ENCODE measurements around the gene SREBF2. TPM values are rescaled to one million over a fixed set of nuclear protein-coding genes. Genes with fewer than 3 reads are reported as not detected.

SREBF2 gene
- total RNA-seq, 1 donor from 2014 or later: 209 TPM

GRCh38 chr22:41813726-41814410 lies 19.0 kb upstream of the SREBF2 start:
- no peak overlapping the region for H3K27ac Mint-ChIP-seq
- no peak for DNase-seq
- H3K36me3 Mint-ChIP-seq (ENCODE audit: low read depth): peaks cover 42% of the 10 kb centered on the region
- intact Hi-C loops (cut with micrococcal nuclease): no loop called here
- H3K4me1 Mint-ChIP-seq: peaks cover 4% of the 10 kb centered on the region
- no peaks in the 10 kb centered on the region for H3K27me3 Mint-ChIP-seq
- no peaks in the 10 kb centered on the region for H3K9me3 Mint-ChIP-seq
- H3K4me3 Mint-ChIP-seq: no peak overlapping the region

- Mint-ChIP-seq H3K4me1 (peaks cover 4% of the 10 kb centered on the region), H3K27ac (no peak overlapping the region), H3K36me3 (ENCODE audit: low read depth) (peaks cover 35% of the 10 kb centered on the region), H3K9me3 (no peaks in the 10 kb centered on the region), H3K27me3 (no peaks in the 10 kb centered on the region), H3K4me3 (no peak overlapping the region)
- no peak for DNase-seq
- intact Hi-C loops (cut with micrococcal nuclease): no loop called here
These were observed 17.2 kb upstream of the SREBF2 start for GRCh38 chr22:41815716-41816115.

- no peak for DNase-seq
- peaks cover 4% of the 10 kb centered on the region for H3K4me1 Mint-ChIP-seq
- no peak overlapping the region for H3K27ac Mint-ChIP-seq
- peaks cover 33% of the 10 kb centered on the region for H3K36me3 Mint-ChIP-seq (ENCODE audit: low read depth)
- H3K9me3 Mint-ChIP-seq: no peaks in the 10 kb centered on the region
- no peaks in the 10 kb centered on the region for H3K27me3 Mint-ChIP-seq
- no peak overlapping the region for H3K4me3 Mint-ChIP-seq
- intact Hi-C loops (cut with micrococcal nuclease): no loop called here
These were observed 16.7 kb upstream of the SREBF2 start for GRCh38 chr22:41816241-41816640.

GRCh38 chr22:41816871-41817270 lies 16.0 kb upstream of the SREBF2 start:
- Mint-ChIP-seq H3K4me1 (peaks cover 9% of the 10 kb centered on the region), H3K4me3 (no peak overlapping the region), H3K36me3 (ENCODE audit: low read depth) (peaks cover 28% of the 10 kb centered on the region), H3K27me3 (no peaks in the 10 kb centered on the region), H3K9me3 (no peaks in the 10 kb centered on the region), H3K27ac (no peak overlapping the region)
- intact Hi-C loops (cut with micrococcal nuclease): no loop called here
- no peak for DNase-seq

- peaks cover 19% of the 10 kb centered on the region for H3K4me1 Mint-ChIP-seq
- intact Hi-C loops (cut with micrococcal nuclease): no loop called here
- no peaks in the 10 kb centered on the region for H3K27me3 Mint-ChIP-seq
- H3K4me3 Mint-ChIP-seq: no peak overlapping the region
- DNase-seq: no peak
- H3K36me3 Mint-ChIP-seq (ENCODE audit: low read depth): peaks cover 29% of the 10 kb centered on the region
- H3K27ac Mint-ChIP-seq: no peak overlapping the region
- H3K9me3 Mint-ChIP-seq: no peaks in the 10 kb centered on the region
These were observed 14.9 kb upstream of the SREBF2 start for GRCh38 chr22:41818011-41818410.

- Mint-ChIP-seq H3K9me3 (no peaks in the 10 kb centered on the region), H3K27ac (no peak overlapping the region), H3K36me3 (ENCODE audit: low read depth) (peaks cover 25% of the 10 kb centered on the region), H3K4me1 (peaks cover 19% of the 10 kb centered on the region), H3K27me3 (no peaks in the 10 kb centered on the region), H3K4me3 (no peak overlapping the region)
- intact Hi-C loops (cut with micrococcal nuclease): no loop called here
- no peak for DNase-seq
These were observed 14.3 kb upstream of the SREBF2 start for GRCh38 chr22:41818596-41818995.

GRCh38 chr22:41819257-41819656 lies 13.6 kb upstream of the SREBF2 start:
- H3K27ac Mint-ChIP-seq: no peak overlapping the region
- H3K4me3 Mint-ChIP-seq: no peak overlapping the region
- peaks cover 24% of the 10 kb centered on the region for H3K4me1 Mint-ChIP-seq
- no peaks in the 10 kb centered on the region for H3K9me3 Mint-ChIP-seq
- intact Hi-C loops (cut with micrococcal nuclease): no loop called here
- H3K36me3 Mint-ChIP-seq (ENCODE audit: low read depth): peaks cover 27% of the 10 kb centered on the region
- DNase-seq: no peak
- H3K27me3 Mint-ChIP-seq: no peaks in the 10 kb centered on the region

DNA sequence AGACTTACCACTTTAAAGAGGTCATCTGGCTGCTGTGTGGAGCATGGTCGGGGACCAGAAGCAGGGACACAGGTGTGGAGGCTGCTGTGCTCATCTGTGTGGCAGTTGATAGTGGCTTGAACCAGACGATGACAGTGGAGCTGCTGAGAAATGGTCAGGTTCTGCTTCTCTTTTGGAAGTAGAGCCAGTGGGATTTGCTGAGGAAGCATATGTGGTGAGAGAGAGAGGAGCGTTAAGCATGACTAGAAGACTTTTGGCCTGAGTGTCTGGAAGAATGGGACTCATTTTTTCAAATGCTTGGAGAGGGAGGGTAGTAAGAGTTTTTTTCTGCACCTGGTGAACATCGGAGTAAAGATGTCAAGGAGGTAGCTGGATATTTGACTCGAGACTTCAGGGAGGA lies 12.5 kb upstream of the SREBF2 start:
- no peak overlapping the region for H3K4me3 Mint-ChIP-seq
- no peaks in the 10 kb centered on the region for H3K9me3 Mint-ChIP-seq
- peaks cover 30% of the 10 kb centered on the region for H3K36me3 Mint-ChIP-seq (ENCODE audit: low read depth)
- H3K4me1 Mint-ChIP-seq: peaks cover 27% of the 10 kb centered on the region
- peak overlapping the region; percentile 12 for H3K27ac Mint-ChIP-seq
- intact Hi-C loops (cut with micrococcal nuclease): no loop called here
- no peaks in the 10 kb centered on the region for H3K27me3 Mint-ChIP-seq
- no peak for DNase-seq

GRCh38 chr22:41821471-41822316 lies 11.2 kb upstream of the SREBF2 start:
- peak overlapping the region; percentile 89 for H3K27ac Mint-ChIP-seq
- no peak for DNase-seq
- H3K4me1 Mint-ChIP-seq: peaks cover 26% of the 10 kb centered on the region
- no peaks in the 10 kb centered on the region for H3K9me3 Mint-ChIP-seq
- intact Hi-C loops (cut with micrococcal nuclease): loop anchor here (1.0 kb wide), 3 partner anchors 36 to 120 kb away; no protein-coding TSS in a partner anchor
- no peaks in the 10 kb centered on the region for H3K27me3 Mint-ChIP-seq
- no peak overlapping the region for H3K4me3 Mint-ChIP-seq
- peaks cover 29% of the 10 kb centered on the region for H3K36me3 Mint-ChIP-seq (ENCODE audit: low read depth)

GRCh38 chr22:41822317-41823057 lies 10.4 kb upstream of the SREBF2 start:
- H3K36me3 Mint-ChIP-seq (ENCODE audit: low read depth): peaks cover 27% of the 10 kb centered on the region
- peaks cover 28% of the 10 kb centered on the region for H3K4me1 Mint-ChIP-seq
- H3K27me3 Mint-ChIP-seq: no peaks in the 10 kb centered on the region
- peak overlapping the region; percentile 89 for H3K27ac Mint-ChIP-seq
- intact Hi-C loops (cut with micrococcal nuclease): loop anchor here (1.0 kb wide), 3 partner anchors 35 to 119 kb away; no protein-coding TSS in a partner anchor
- DNase-seq: peak; percentile 83
- no peaks in the 10 kb centered on the region for H3K9me3 Mint-ChIP-seq
- H3K4me3 Mint-ChIP-seq: no peak overlapping the region

GRCh38 chr22:41823797-41824196 lies 9.1 kb upstream of the SREBF2 start:
- no peaks in the 10 kb centered on the region for H3K27me3 Mint-ChIP-seq
- no peak for DNase-seq
- no peak overlapping the region for H3K4me3 Mint-ChIP-seq
- H3K27ac Mint-ChIP-seq: peak overlapping the region; percentile 77
- peaks cover 37% of the 10 kb centered on the region for H3K4me1 Mint-ChIP-seq
- intact Hi-C loops (cut with micrococcal nuclease): no loop called here
- no peaks in the 10 kb centered on the region for H3K9me3 Mint-ChIP-seq
- H3K36me3 Mint-ChIP-seq (ENCODE audit: low read depth): peaks cover 28% of the 10 kb centered on the region

DNA sequence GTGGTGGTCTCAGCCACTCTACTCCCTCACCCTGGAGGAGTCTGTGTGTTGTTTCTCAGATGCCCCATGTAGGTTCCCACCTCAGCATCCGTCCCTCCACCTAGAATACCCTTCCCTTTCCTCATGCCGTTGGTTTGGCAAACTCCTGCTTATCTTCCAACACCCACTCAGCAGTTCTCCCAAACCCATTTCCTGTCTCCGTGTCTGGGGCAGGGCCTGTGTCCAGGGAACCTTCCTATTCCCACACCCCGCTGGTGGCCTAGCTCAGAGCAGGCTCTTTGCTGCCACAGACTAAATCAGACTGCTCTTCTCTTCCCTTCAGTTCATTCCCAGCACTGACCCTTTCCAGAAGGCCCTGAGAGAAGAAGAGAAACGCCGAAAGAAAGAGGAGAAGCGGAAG lies 7.5 kb upstream of the SREBF2 start:
- Mint-ChIP-seq H3K4me1 (peaks cover 42% of the 10 kb centered on the region), H3K9me3 (no peaks in the 10 kb centered on the region), H3K27ac (no peak overlapping the region), H3K4me3 (no peak overlapping the region), H3K36me3 (ENCODE audit: low read depth) (peaks cover 35% of the 10 kb centered on the region), H3K27me3 (no peaks in the 10 kb centered on the region)
- intact Hi-C loops (cut with micrococcal nuclease): no loop called here
- no peak for DNase-seq

GRCh38 chr22:41826021-41826420 lies 6.9 kb upstream of the SREBF2 start:
- no peaks in the 10 kb centered on the region for H3K9me3 Mint-ChIP-seq
- no peak overlapping the region for H3K4me3 Mint-ChIP-seq
- H3K4me1 Mint-ChIP-seq: peaks cover 42% of the 10 kb centered on the region
- no peak for DNase-seq
- peaks cover 33% of the 10 kb centered on the region for H3K36me3 Mint-ChIP-seq (ENCODE audit: low read depth)
- H3K27me3 Mint-ChIP-seq: no peaks in the 10 kb centered on the region
- intact Hi-C loops (cut with micrococcal nuclease): no loop called here
- H3K27ac Mint-ChIP-seq: no peak overlapping the region

All from activated CD4-positive, alpha-beta T cell treated with anti-CD3 and anti-CD28 coated beads, Interleukin-2, amount 10 ng/mL, durations not matched to agents 24 days and 14 days (primary cell).